ENCODE data around the gene PTGDR2. TPM values are rescaled to one million over a fixed set of nuclear protein-coding genes. Genes with fewer than 3 reads are reported as not detected.

The PTGDR2 gene
- polyA plus RNA-seq, 4 donors = 0.18 to 0.39 (median 0.20) TPM

DNA sequence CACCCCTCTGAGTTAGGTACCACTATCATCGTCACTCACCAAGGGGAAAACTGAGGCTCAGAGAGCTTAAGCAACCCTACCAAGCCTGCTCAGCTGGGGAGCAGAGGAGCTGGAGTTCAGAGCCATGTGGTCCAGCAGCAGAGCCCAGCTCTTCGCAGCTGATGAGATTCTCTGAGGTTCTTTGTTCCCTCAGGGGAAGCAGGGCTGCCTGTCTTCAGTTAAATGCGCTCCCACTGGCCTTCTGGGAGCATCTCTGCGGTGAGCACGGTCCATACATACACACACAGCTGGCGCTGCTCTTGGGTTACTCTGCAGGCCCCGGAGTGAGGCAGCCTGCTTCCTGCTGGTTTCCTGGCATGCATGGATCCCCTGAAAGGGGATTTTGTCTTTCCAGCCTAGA lies 5.2 kb upstream of the PTGDR2 start:
- no peak for DNase-seq (ENCODE audit: low read depth in 4 of 4, low spot score in 2 of 4)

GRCh38 chr11:60859616-60860250 lies 4.0 kb upstream of the PTGDR2 start:
- DNase-seq (ENCODE audit: low read depth in 4 of 4, low spot score in 2 of 4) = no peak

DNA sequence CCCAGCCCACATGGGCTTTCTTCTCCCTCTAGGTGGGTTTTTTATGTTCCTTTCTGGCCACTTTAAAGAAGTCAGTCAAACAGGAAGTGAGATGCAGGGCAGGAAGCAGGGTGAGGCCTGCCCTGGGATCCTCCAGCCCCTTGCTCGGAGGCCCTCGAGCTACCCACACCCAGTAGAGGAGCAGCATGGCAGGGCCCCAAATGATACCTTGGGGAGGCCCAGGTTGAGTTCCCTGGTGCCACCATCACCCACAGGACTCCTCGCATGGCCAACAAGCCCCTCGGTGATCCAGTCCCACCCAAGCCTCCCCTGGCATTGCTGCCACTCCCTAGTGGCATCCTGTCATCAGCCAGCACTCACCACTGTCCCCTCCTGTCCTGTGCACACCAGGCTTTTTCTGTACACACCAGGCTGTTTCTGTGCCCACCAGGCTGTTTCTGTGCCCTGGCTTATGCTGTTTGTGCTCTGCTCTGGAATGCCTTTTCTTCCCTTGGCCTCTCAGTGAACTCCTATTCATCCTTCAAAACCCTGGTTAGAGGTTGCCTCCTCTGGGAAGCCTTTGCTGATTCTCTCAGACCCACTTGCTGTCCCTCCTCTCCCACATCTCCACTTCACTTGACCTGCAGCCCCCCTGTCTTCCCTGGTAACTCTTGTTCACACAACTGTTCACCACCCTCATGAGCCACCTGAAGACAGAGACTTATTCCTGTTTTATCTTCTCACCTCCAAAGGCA lies 3.1 kb upstream of the PTGDR2 start:
- no peak for DNase-seq (ENCODE audit: low read depth in 4 of 4, low spot score in 2 of 4)

GRCh38 chr11:60858236-60858635 lies 2.5 kb upstream of the PTGDR2 start:
- DNase-seq (ENCODE audit: low read depth in 4 of 4, low spot score in 2 of 4) = no peak

DNA sequence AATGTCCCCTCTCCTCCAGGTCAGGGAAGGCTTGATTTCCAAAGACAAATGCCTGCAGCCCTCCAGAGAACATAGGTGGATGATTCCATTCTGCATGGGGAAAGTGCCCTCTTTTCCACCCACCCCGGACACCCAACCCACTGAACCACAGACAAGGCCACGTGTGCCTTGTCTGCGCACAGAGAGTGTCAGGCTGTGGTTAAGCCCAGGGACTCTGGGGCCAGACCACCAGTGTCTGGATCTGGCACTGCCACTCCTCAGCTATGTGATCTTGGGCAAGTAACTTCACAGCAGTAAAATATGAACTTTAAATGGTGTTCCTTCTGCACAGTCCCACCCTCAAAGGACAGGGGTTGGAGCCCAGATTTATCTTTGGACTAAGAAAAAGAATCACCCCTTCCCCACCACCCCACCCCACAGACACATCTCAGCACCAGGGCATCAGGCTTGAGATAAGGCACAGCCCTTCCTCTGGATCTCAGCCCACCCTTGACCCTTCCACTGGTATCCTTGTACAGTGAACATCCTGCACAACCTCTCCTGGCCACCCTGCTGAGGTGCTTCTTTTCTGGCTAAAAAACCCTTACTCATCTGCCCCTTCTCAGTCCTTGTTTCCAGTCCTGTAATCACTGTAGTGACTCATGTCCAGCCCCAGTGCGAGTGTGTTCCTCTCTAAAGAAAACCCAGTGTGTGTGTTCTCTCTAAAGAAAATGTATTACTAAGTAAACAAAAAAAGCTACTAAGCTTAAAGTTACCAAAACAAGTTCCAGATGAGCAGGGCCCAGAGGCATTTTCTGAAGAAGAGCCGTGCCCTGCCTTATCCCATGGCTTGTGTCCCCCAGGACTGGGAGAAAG lies 1.9 kb upstream of the PTGDR2 start:
- no peak for DNase-seq (ENCODE audit: low read depth in 4 of 4, low spot score in 2 of 4)

DNA sequence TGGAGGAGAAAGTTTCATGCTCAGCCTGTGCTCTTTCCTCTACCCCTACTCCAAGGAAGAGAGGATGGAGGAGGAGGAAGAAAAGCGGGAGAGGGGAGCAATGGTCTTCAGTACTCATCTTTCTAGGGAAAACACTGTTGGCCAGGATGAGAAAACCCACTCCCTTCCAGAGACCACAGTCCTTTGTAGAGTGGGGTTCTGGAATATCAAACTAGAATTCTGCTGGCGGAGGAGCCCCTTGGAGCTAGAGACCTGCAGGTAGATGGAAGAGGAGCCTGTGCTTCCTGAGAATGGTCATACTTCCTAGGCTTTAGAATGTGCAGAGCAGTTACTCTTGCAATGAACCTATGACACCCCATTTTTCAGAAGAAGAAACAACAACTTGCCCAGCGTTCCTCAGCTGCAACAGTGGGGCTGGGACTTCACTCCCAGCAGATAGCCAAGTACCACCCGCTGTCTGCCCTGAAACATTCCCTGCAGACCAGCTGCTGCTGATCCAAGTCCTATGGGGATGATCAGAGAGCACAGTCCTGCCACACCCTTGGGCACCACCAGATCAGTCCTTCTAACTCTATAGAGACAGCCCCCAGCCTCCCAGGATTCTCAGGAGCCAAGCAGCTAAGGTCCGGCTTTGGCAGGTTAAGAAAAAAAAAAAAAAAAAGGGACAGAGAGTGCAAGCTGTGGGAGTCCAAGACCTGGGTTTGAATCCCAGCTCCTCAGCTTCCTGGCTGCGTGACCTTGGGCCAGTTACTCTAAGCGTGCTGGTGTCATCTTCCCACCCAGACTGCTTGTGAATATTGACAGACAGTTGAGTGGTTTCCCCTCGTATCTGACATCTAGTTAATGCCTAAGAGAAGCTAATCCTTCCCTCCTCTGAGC lies 664 bp downstream of the PTGDR2 start:
- no peak for DNase-seq (ENCODE audit: low read depth in 4 of 4, low spot score in 2 of 4)

GRCh38 chr11:60854140-60854846 lies 1.5 kb downstream of the PTGDR2 start:
- DNase-seq (ENCODE audit: low read depth in 4 of 4, low spot score in 2 of 4) = no peak

DNA sequence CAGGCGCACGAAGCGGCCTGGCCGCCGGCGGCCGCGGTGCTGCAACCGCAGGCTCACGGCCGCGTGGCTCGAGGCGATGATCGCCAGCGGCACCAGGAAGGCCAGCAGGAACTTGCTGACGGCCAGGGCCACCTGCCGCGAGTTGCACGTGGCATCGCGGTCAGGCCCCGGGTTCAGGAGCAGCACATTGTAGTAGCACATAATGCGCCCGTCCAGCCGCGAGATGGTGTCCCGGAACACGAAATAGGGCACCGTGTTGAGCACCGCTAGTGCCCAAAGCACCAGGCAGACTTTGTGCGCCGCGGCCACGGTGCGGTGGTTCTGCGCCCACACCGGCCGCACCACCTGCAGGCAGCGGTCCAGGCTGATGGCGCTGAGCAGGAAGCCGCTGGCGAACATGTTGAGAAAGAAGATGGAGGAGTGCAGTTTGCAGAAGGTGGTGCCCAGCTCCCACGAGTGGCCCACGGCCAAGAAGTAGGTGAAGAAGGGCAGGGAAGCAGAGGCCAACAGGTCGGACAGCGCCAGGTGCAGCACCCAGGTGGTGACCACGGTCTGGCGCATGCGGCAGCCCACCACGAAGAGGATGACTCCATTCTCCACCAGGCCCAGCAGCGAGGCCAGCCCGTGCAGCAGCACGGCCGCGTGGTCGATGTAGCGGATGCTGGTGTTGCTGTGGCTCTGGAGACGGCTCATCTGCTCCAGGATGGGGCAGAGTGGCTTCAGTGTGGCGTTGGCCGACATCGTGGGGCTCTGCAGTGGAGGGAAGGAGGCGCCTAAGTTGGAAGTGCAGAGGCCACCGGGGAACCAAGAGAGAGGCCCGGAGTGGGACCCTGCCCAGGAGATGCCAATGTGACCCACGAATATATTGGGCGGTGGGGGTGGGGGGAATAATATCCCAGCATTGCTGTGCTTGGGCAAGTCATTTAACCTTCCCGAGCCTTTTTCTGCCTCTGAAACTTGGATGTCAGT lies 2.5 kb downstream of the PTGDR2 start:
- DNase-seq (ENCODE audit: low read depth in 4 of 4, low spot score in 2 of 4) = no peak

GRCh38 chr11:60852117-60852981 lies 3.4 kb downstream of the PTGDR2 start:
- no peak for DNase-seq (ENCODE audit: low read depth in 4 of 4, low spot score in 2 of 4)

GRCh38 chr11:60851327-60852104 lies 4.2 kb downstream of the PTGDR2 start:
- DNase-seq (ENCODE audit: low read depth in 4 of 4, low spot score in 2 of 4) = no peak

- no peak for DNase-seq (ENCODE audit: low read depth in 4 of 4, low spot score in 2 of 4)
These were observed 5.9 kb downstream of the PTGDR2 start for GRCh38 chr11:60849641-60850520.

GRCh38 chr11:60848714-60849151 lies 7.0 kb downstream of the PTGDR2 start:
- no peak for DNase-seq (ENCODE audit: low read depth in 4 of 4, low spot score in 2 of 4)

GRCh38 chr11:60847896-60848295 lies 7.9 kb downstream of the PTGDR2 start:
- no peak for DNase-seq (ENCODE audit: low read depth in 4 of 4, low spot score in 2 of 4)

GRCh38 chr11:60847281-60847680 lies 8.5 kb downstream of the PTGDR2 start:
- no peak for DNase-seq (ENCODE audit: low read depth in 4 of 4, low spot score in 2 of 4)

- no peak for DNase-seq (ENCODE audit: low read depth in 4 of 4, low spot score in 2 of 4)
These were observed 10.4 kb downstream of the PTGDR2 start for GRCh38 chr11:60845338-60845737.

- DNase-seq (ENCODE audit: low read depth in 4 of 4, low spot score in 2 of 4) = no peak
These were observed 10.9 kb downstream of the PTGDR2 start for GRCh38 chr11:60844870-60845221.

All from left renal cortex interstitium (tissue), 4 donors.